Measurements from ENCODE around the gene FAM163B.

Gene FAM163B

GRCh38 chr9:133633681-133634080 lies 24.5 kb upstream of the FAM163B start:
- DNase-seq (ENCODE audit: low read depth in 1 of 2, low spot score in 1 of 2), result no peak
- Histone ChIP-seq H3K27ac (replicated peaks) (no peak overlapping the region), H3K4me3 (replicated peaks; ENCODE audit: insufficient read depth, low read length) (no peak overlapping the region), H3K27me3 (ENCODE audit: insufficient read depth, poor library complexity, severe bottlenecking) (no peaks in the 10 kb centered on the region)
- TF ChIP-seq, protein P1, sequence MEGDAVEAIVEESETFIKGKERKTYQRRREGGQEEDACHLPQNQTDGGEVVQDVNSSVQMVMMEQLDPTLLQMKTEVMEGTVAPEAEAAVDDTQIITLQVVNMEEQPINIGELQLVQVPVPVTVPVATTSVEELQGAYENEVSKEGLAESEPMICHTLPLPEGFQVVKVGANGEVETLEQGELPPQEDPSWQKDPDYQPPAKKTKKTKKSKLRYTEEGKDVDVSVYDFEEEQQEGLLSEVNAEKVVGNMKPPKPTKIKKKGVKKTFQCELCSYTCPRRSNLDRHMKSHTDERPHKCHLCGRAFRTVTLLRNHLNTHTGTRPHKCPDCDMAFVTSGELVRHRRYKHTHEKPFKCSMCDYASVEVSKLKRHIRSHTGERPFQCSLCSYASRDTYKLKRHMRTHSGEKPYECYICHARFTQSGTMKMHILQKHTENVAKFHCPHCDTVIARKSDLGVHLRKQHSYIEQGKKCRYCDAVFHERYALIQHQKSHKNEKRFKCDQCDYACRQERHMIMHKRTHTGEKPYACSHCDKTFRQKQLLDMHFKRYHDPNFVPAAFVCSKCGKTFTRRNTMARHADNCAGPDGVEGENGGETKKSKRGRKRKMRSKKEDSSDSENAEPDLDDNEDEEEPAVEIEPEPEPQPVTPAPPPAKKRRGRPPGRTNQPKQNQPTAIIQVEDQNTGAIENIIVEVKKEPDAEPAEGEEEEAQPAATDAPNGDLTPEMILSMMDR (IDR thresholded peaks at IDR 0.05; ENCODE audit: insufficient read depth, low read length), result no peak
- TF ChIP-seq SPI1 (IDR thresholded peaks at IDR 0.05; ENCODE audit: borderline replicate concordance, low read depth), result no peak
- TF ChIP-seq GABPA (IDR thresholded peaks at IDR 0.05; ENCODE audit: low read depth), result no peak
- no peak for TF ChIP-seq POLR2AphosphoS5 (IDR thresholded peaks at IDR 0.05; ENCODE audit: low read depth)

DNA sequence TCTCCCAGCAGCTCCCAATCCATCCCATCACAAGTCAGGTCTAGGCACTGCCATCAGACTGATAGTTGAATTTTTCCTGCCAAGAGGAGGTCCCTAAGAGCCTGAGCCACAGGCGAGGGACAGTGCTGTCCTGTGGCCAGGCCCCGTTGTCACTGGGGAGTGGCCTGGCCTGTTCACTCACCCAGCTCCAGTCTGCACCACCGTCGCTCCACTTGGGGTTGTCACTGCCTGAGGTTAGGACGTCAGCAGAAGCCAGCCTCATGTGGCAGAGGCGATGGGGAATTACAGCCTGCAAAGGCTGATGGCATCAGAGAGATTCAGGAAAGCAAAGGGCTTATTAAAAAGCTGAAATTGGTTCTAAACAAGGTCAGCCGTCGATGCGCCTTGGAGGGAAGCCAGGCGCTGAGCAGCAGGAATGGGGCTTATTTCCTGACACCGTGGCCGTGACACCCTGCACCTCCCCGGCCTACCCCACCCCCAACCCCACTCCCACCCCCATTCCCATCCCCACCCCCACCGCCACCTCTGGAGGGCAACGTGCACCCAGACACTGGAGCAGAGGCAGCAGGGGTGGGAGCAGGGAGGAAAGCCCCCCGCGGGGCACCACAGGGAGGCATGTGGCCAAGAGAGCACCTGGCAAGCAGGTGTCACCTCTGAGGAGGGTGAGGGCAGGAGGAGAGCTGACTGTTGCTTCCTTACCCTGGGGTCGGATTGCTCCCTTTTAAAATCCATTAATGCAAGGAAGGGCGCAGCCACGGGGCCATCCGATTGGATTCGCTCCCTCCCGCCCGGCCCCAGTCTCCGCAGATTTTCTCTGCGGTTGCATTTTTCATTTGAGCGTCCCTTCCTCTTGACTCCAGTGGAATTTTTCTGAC lies 23.9 kb upstream of the FAM163B start:
- Histone ChIP-seq H3K4me3 (replicated peaks; ENCODE audit: insufficient read depth, low read length) (no peak overlapping the region), H3K27ac (replicated peaks) (no peak overlapping the region), H3K27me3 (ENCODE audit: insufficient read depth, poor library complexity, severe bottlenecking) (no peaks in the 10 kb centered on the region)
- TF ChIP-seq, protein P1 (IDR thresholded peaks at IDR 0.05; ENCODE audit: insufficient read depth, low read length), result no peak
- no peak for TF ChIP-seq SPI1 (IDR thresholded peaks at IDR 0.05; ENCODE audit: borderline replicate concordance, low read depth)
- TF ChIP-seq POLR2AphosphoS5 (IDR thresholded peaks at IDR 0.05; ENCODE audit: low read depth), result no peak
- no peak for TF ChIP-seq GABPA (IDR thresholded peaks at IDR 0.05; ENCODE audit: low read depth)
- no peak for TF ChIP-seq REST (IDR thresholded peaks at IDR 0.05; ENCODE audit: insufficient replicate concordance, low read depth)
- DNase-seq (ENCODE audit: low read depth in 1 of 2, low spot score in 1 of 2), result no peak

- TF ChIP-seq, protein P1 (IDR thresholded peaks at IDR 0.05; ENCODE audit: insufficient read depth, low read length), result no peak
- no peak for TF ChIP-seq SPI1 (IDR thresholded peaks at IDR 0.05; ENCODE audit: borderline replicate concordance, low read depth)
- TF ChIP-seq REST (IDR thresholded peaks at IDR 0.05; ENCODE audit: insufficient replicate concordance, low read depth), result no peak
- no peak overlapping the region for H3K27ac ChIP-seq (replicated peaks)
- DNase-seq (ENCODE audit: low read depth in 1 of 2, low spot score in 1 of 2), result no peak
- H3K4me3 ChIP-seq (replicated peaks; ENCODE audit: insufficient read depth, low read length), result no peak overlapping the region
- H3K27me3 ChIP-seq (ENCODE audit: insufficient read depth, poor library complexity, severe bottlenecking), result no peaks in the 10 kb centered on the region
Measured at GRCh38 chr9:133631111-133631510, 21.9 kb upstream of the FAM163B start.
